Epithelial cell of esophagus (primary cell): ENCODE results near the gene PCNX4.
A peak's percentile ranks its signal among the peaks of the same experiment; 100 is the strongest.

Source experiments
- DNase-seq: peaks from one replicate; pipeline ENCODE4 v3.0.0; 2010; ENCODE audit warnings: low read depth
- H3K4me3 ChIP-seq: 2 replicates; pipeline ENCODE4 v1.5.1; 2011; ENCODE audit warnings: mild to moderate bottlenecking, low read length, control low read depth
- TF ChIP-seq, protein P1 (sequence below): IDR thresholded peaks from 2 replicates; pipeline ENCODE4 v1.5.1; 2011; ENCODE audit warnings: low read depth, mild to moderate bottlenecking, low read length, control low read depth, inconsistent platforms; ENCODE audit not compliant: insufficient read depth; ENCODE audit errors: missing control alignments

PCNX4 gene

DNA sequence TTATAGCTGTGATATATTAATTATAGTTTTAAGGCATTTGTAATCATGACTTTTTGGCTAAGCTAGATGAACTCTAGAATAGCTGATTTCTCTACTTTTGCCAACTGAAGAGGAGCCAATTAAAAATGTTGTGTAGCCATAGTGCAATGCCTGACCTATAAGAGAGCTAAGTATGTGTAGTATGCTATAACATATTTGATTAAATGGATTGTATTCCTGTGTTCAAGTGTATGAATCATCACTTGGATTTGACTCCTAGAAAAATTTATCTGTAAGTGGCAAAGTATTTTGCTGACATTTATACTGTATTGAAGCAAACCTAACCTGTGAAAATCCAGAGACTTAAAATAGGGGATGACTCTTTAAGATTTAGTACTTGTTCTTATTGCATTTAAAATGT, 34.2 kb downstream of the PCNX4 start:
- TF ChIP-seq, protein P1, sequence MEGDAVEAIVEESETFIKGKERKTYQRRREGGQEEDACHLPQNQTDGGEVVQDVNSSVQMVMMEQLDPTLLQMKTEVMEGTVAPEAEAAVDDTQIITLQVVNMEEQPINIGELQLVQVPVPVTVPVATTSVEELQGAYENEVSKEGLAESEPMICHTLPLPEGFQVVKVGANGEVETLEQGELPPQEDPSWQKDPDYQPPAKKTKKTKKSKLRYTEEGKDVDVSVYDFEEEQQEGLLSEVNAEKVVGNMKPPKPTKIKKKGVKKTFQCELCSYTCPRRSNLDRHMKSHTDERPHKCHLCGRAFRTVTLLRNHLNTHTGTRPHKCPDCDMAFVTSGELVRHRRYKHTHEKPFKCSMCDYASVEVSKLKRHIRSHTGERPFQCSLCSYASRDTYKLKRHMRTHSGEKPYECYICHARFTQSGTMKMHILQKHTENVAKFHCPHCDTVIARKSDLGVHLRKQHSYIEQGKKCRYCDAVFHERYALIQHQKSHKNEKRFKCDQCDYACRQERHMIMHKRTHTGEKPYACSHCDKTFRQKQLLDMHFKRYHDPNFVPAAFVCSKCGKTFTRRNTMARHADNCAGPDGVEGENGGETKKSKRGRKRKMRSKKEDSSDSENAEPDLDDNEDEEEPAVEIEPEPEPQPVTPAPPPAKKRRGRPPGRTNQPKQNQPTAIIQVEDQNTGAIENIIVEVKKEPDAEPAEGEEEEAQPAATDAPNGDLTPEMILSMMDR = no peak
- no peak for DNase-seq
- H3K4me3 ChIP-seq = no peak overlapping the region

DNA sequence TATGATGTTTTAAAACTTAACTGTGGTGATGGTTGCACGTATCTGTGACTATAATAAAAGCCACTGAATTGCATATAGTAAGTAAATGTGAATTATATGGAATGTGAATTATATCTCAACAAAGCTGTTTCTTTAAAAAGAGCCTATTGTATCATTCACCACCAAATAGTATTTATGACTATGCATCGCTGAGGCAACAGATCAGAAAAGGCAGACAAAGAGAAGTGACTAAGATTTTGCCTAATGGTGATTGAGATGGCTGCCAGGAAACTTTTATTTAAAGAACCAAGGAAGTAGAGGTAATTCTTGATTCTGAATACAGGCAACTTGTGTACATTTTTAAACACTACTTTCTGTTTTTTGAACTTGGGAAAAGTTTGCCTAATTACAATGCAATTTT, 41.8 kb downstream of the PCNX4 start:
- peak; percentile 44 for DNase-seq
- H3K4me3 ChIP-seq = no peak overlapping the region
- TF ChIP-seq, protein P1 = no peak

DNA sequence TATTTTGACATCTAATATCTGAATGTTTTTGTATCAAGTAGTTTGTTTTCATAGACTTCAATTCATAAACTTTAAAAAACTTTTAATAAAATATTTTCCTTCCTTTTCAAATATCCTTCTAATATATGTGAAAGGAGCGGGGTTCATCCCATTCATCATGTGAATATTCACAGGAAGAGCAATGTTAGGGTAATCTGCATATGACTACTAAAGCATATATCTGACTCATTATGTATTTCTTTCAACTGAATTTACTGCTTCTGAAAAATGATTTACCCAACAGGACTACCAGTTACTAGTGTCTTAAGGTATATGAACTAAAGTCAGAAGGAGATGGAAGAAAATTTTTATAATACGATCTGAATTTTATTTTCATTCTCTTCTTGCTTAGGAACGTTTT, 43.0 kb downstream of the PCNX4 start:
- no peak overlapping the region for H3K4me3 ChIP-seq
- TF ChIP-seq, protein P1 = no peak
- DNase-seq = peak; percentile 16

DNA sequence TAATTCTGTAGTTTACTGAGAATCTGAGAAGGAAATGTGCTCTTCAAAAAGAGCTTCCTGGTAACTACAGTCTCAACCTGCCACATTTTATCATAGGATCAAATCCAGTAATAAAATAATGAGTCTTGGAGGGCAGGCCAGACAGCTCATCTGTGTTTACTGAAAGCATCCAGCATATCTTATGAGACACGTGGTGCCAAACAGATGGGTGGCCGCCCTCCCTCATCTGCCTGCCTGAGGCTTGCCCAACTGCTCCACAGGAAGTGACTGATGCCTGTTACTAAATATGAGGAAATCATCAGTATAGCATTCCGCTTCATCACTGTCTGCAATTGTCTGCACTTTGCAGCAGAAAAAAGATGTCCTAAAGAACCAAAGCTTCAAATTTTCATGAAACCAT, 60.0 kb downstream of the PCNX4 start:
- H3K4me3 ChIP-seq = no peak overlapping the region
- TF ChIP-seq, protein P1 = no peak
- peak; percentile 97 for DNase-seq

DNA sequence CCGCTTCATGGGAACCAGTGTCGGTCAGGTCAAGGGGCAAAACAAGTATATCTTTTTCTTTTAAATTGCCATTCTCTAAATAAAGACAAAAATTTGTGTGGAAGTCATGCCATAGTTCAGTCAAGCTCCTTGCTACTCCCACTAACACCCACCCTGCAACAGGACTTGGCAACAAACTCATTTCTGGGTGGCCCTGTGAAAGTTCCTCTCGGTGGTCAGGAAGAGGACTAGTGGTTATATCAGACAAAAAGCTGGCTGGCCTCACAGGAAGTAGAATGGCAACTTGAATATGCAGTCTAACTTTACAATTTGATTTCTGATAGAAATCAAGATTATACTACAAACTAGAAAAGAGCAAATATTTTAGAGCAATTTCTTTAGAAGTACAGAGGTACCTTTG, 62.3 kb downstream of the PCNX4 start:
- no peak overlapping the region for H3K4me3 ChIP-seq

DNA sequence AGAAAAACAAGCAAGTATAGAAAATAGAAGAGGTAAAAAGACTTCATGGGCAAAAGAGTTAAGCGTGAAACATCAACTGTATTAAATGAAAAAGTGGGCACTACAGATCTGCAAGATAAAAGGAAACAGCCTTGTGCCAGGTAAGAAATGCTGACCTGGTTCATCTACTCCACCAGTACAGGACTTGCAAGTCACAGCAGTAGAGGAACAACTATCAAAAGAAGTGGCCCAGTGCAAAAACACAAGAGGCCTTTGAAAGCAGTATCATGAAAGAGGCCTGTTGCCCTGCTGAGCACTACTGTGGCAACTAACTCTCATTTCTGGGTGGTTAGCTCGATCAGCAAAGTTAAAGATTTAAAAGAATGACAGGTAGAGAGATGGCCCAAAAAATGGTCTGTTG, 62.9 kb downstream of the PCNX4 start:
- TF ChIP-seq, protein P1 = no peak
- H3K4me3 ChIP-seq = no peak overlapping the region
- no peak for DNase-seq

More for the DNA sequence above, 62.3 kb downstream of the PCNX4 start:
- DNase-seq = no peak
- TF ChIP-seq, protein P1 = no peak

DNA sequence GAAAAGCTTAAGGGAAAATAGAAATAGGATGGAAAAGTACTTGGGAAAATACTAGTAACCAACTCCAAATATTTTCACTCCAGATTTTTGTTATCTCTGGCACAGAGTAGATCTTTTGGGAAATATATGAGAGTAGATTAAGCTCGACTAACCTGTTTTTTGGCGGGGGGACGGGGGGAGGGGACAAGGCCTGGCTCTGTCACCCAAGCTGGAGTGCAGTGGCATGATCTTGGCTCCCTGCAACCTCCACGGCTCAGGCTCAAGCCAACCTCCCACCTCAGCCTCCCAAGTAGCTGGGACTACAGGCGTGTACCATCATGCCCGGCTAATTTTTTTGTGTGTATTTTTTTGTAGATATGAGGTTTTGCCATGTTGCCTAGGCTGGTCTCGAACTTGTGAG, 68.7 kb downstream of the PCNX4 start:
- TF ChIP-seq, protein P1 = no peak
- H3K4me3 ChIP-seq = no peak overlapping the region
- no peak for DNase-seq
